Activated CD4-positive, alpha-beta T cell treated with anti-CD3 and anti-CD28 coated beads, Interleukin-2, amount 50 U/mL, for 4 hours (primary cell): Measurements from ENCODE around the gene PPP1R36.
"Not testable (repeated sequence)": the region's sequence is repeated elsewhere in the genome, so short reads cannot be mapped to it uniquely, and the experiment has no call there.

ENCODE experiments used
- DNase-seq, 2 experiments: peaks; one replicate each; pipeline ENCODE4 v3.0.0-alpha.2; 2020

Gene PPP1R36

DNA sequence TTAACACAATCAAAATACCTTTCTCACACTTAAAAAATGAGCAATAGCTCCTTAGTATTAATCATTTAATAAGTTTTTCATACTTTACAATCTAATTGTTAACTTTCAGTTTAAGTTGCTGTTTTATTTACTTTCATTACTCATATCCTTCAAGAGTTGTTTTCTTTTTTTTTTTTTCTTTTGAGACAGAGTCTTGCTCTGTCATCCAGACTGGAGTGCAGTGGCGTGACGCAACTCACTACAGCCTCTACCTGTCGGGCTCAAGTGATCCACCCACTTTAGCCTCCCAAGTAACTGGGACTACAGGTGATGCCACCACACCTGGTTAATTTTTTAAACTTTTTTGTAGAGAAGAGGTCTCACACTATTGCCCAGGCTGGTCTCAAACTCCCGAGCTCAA is 29.1 kb upstream of the PPP1R36 start:
- no peak for DNase-seq

DNA sequence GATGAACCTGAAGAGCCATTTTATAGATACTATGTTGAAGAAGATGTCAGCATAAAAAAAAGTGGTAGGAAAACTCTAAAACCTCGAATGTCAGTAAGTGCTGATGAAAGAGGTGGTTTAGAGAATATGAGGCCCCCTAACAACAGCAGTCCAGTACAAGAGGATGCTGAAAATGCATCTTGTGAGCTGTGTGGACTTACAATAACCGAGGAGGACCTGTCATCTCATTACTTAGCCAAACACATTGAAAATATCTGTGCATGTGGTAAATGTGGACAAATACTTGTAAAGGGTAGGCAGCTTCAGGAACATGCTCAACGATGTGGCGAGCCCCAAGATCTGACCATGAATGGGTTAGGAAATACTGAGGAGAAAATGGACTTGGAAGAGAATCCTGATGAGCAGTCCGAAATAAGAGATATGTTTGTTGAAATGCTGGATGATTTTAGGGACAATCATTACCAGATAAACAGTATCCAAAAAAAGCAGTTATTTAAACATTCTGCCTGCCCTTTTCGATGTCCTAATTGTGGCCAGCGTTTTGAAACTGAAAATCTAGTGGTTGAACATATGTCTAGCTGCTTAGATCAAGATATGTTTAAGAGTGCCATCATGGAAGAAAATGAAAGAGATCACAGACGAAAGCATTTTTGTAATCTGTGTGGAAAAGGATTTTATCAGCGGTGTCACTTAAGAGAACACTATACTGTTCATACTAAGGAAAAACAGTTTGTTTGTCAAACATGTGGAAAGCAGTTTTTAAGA is 27.0 kb upstream of the PPP1R36 start:
- no peak for DNase-seq

DNA sequence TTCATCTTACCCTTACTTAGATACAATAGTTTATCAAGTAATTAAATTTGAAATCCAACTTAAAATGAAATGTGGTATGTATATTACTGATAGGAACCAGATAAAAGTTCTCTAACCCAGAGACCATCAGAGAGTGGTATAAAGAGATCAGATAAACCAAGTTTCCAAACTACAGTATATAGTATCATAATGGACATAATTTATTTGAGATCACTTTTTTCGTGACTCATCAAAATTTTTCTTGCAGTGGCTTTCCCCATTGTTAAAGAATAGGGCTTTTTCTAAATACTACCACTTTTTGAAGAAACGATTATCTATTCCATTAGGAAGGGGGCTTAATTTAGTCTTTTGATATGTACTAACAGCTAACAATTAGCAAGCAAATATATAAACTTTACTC is 24.4 kb upstream of the PPP1R36 start:
- DNase-seq: no peak

DNA sequence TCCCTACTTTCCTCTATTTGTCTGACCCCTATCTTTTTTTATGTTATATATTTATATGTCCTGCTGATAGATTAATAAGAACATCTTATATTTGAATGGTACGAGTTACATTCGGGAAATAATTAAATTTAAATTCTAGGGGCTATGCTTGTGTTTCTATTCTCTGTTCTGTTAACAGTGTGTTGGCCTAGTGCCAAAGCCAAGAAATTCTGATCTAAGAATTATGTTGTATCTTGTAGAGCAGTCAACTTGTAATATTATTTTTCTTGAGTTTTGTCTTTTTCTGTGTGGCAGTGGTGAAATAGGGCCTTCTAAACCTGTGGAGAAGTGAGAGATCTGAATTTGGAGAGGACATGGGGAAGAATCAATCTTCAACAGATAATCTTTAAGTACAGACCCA is 18.2 kb upstream of the PPP1R36 start:
- DNase-seq: no peak

DNA sequence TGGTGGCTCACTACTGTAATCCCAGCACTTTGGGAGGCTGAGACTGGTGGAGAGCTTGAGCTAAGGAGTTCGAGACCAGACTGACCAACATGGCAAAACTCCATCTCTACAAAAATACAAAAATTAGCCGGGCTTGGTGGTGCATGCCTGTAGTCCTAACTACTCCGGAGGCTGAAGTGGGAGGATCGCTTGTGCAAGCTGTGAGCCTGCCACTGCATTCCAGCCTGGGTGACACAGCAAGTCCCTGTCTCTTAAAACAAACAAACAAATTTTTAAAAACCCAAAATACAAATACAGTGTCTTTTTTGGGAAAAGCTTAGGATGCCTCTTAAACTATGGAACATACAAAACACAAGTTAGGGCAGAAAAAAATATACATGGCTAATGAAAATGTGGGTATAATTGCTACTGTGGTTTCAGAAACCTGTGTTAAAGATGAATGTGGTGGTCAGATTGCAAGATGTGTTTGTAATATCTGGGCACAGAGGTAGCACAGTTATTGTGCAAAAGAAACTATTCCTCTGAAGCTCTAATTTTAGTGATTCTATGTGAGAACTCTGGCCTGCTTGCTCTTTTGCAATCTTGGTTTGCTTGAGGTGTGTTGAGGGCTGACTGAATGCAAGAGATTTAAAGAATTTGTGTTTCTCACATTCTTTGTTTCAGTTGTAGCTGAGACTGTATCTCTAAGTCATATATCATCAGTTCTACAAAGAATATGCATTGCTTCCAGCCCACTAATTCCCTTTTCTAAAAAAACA is 13.1 kb upstream of the PPP1R36 start:
- DNase-seq: no peak

DNA sequence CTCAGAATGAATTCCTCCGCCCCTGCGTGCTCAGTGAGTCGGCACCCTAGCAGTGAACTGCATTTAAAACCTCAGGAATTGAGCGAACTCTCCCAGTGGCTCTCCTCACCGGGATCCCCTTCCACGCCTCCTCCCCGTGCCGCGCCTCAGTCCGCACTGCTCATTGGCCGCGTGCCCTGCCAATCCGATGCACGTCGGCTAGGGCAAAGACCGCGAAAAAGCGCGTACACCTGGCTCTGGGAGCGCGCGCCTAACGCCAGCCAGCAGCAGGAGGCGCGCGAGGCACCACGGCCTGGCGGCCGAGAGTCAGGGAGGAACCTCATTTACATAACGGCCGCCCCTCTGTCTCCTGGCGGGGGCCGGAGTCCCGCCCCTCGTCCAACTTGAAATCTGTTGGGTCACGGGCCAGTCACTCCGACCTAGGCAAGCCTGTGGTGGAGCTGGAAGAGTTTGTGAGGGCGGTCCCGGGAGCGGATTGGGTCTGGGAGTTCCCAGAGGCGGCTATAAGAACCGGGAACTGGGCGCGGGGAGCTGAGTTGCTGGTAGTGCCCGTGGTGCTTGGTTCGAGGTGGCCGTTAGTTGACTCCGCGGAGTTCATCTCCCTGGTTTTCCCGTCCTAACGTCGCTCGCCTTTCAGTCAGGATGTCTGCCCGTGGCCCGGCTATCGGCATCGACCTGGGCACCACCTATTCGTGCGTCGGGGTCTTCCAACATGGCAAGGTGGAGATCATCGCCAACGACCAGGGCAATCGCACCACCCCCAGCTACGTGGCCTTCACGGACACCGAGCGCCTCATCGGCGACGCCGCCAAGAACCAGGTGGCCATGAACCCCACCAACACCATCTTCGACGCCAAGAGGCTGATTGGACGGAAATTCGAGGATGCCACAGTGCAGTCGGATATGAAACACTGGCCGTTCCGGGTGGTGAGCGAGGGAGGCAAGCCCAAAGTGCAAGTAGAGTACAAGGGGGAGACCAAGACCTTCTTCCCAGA is 9.3 kb upstream of the PPP1R36 start, which contains the start of gene HSPA2:
HSPA2 (plus strand) TSS at position 534 of the 995 bp plus-strand sequence; CDS start at position 643, 109 bp downstream.
- peak; percentile 90 to 92 for DNase-seq

DNA sequence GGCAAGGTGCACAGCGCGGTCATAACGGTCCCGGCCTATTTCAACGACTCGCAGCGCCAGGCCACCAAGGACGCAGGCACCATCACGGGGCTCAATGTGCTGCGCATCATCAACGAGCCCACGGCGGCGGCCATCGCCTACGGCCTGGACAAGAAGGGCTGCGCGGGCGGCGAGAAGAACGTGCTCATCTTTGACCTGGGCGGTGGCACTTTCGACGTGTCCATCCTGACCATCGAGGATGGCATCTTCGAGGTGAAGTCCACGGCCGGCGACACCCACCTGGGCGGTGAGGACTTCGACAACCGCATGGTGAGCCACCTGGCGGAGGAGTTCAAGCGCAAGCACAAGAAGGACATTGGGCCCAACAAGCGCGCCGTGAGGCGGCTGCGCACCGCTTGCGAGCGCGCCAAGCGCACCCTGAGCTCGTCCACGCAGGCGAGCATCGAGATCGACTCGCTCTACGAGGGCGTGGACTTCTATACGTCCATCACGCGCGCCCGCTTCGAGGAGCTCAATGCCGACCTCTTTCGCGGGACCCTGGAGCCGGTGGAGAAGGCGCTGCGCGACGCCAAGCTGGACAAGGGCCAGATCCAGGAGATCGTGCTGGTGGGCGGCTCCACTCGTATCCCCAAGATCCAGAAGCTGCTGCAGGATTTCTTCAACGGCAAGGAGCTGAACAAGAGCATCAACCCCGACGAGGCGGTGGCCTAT is 8.3 kb upstream of the PPP1R36 start:
- no peak for DNase-seq

DNA sequence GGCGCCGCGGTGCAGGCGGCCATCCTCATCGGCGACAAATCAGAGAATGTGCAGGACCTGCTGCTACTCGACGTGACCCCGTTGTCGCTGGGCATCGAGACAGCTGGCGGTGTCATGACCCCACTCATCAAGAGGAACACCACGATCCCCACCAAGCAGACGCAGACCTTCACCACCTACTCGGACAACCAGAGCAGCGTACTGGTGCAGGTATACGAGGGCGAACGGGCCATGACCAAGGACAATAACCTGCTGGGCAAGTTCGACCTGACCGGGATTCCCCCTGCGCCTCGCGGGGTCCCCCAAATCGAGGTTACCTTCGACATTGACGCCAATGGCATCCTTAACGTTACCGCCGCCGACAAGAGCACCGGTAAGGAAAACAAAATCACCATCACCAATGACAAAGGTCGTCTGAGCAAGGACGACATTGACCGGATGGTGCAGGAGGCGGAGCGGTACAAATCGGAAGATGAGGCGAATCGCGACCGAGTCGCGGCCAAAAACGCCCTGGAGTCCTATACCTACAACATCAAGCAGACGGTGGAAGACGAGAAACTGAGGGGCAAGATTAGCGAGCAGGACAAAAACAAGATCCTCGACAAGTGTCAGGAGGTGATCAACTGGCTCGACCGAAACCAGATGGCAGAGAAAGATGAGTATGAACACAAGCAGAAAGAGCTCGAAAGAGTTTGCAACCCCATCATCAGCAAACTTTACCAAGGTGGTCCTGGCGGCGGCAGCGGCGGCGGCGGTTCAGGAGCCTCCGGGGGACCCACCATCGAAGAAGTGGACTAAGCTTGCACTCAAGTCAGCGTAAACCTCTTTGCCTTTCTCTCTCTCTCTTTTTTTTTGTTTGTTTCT is 7.6 kb upstream of the PPP1R36 start:
- DNase-seq: no peak

DNA sequence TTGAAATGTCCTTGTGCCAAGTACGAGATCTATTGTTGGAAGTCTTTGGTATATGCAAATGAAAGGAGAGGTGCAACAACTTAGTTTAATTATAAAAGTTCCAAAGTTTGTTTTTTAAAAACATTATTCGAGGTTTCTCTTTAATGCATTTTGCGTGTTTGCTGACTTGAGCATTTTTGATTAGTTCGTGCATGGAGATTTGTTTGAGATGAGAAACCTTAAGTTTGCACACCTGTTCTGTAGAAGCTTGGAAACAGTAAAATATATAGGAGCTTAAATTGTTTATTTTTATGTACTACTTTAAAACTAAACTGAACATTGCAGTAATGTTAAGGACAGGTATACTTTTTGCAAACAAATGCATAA is 6.9 kb upstream of the PPP1R36 start:
- no peak for DNase-seq

DNA sequence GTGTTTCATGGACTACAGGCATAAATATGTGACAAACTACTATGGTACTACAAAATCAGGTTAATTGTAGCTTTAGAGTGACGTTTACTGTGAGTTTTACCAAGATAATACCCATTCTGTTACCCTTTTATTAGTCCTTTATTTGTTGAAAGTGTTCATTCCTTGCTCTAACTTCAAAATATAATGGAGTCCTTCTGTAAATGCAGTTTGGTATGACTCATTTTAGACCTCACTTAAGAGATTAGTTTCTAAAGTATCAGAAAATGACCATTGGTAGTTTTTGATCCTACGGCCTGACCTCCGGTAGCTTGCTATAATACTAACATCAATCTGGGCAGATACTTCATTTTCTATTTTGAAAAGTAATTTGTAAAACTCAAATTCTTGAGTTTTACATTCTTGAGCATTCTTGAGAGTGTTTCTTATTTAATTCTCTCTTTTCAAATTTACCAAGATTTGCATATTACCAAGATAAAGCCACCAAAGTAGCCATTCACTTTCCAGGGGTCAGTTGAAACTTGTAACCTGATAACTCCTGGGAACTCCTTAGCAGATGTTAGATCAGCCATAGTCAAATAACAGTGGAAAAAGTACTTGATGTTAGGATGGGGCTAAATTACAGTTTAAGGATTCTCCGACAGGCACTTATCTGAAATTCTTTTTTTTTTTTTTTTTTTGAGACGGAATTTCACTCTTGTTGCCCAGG is 5.0 kb upstream of the PPP1R36 start:
- DNase-seq: no peak

DNA sequence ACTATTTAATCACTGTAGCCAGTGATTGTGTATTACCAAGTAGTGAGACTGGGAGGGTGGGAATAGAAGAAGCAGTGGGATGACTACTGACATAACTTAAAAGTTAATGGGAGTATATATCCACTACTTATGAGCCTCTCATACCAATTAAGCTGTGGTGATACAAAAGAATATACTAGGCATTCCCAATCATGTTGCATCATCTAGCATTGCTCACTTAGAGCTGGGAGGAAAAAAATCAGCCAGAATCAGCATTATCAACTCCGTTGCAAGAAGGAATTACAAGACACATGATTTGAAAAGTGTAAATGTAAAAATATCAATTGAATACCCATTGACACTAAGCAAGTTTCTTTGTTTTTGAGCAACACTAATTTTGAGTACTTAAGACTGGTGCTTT is 745 bp upstream of the PPP1R36 start:
- DNase-seq: no peak

DNA sequence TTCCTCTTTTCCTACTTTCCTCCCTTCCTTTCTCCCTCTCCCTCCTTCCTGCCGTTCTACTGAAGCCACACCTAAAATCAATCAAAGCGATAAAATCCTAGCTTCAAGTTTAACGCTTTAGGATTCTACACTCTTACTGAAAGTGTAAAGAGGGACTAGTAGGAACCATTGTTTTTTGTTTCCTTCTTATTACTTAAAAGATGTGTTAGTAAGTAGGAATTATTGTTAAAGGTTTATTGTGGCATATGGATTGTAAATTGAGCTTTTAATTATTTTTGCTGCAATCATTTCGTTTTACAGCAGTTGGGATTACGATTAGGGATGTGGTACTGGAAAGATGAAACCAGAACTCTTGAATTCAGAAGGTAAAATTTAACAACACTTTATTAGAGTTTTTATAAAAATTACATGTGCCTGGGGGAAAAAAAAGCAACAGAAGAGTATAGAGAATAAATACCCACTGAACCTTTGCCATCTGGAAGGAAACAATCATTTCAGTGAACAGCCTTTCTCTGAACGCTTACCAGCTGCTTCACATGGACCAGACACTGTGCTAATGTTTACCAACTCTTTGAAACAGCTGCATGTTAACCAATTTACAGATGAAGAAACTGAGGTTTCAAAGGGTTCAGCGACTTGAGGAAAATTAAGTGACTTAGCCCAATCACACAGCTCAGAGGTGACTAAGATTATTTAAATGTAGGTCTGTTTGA is 1.0 kb downstream of the PPP1R36 start:
- no peak for DNase-seq

DNA sequence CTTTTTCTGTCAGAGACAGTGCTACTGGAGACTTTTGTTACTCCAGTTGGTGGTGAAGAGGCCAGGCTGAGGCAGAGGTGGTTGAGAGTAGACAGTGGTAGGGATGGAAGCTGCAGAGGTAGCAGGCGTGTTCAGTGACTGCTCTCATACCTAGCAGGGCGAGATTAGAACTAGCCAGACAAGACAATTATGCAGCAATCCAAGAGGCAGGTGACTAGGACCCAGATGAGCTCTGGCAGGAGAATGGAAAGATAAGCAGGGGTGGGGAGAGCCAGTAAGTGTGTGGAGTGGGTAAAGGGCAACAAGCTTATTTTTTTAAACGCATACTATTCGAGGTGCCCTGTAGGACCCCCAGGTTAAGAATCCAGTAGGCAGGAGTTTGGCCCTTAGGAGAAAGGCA is 4.8 kb downstream of the PPP1R36 start:
- no peak for DNase-seq

DNA sequence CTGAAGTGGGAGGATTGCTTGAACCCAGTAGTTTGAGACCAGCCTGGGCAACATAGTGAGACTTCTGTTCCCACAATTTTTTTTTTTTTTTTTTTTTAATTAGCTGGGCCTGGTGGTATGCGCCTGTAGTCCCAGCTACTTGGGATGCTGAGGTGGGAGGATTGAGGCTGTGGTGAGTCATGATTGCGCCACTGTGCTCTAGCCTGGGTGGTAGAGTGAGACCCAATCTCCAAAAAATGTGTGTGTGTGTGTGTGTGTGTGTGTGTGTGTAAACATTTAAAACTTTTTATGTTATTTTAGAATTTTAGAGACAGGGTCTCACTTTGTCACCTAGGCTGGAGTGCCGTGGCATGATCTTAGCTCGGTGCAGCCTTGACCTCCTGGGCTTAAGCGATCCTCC is 6.8 kb downstream of the PPP1R36 start:
- no peak for DNase-seq

DNA sequence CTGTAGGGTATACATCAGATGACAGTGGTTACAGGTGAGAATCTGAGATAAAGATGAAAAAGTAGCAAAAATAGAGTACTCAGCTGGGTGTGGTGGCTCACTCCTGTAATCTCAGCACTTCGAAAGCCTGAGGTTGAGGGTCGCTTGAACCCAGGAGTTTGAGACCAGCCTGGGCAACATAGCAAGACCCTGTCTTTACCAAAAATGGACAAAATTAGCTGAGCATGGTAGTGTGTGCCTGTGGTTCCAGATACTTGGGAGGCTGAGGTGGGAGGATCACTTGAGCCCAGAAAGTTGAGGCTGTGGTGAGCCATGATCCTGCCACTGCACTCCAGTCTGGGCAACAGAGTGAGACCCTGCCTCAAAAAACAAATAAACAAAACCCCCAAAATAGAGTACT is 8.5 kb downstream of the PPP1R36 start:
- DNase-seq: not testable (repeated sequence)

DNA sequence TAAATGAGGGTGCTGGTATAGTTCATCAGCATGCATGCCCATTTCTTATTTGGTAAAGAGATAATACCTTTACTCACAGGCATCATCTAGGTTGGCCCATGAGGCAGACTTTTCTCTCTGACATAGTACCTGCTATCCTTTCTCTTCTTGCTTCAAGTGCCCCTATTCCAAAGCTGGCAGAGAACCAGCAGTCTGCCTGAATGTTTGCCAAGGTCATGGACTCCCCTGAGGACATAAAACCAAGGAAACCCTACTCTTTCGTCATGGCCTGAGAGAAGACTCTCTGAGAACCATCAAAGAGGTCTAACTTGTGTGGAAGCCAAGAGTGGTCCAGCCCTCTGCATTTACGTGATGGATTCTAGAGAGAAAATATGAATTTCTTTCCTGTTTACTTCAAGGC is 11.9 kb downstream of the PPP1R36 start:
- no peak for DNase-seq

DNA sequence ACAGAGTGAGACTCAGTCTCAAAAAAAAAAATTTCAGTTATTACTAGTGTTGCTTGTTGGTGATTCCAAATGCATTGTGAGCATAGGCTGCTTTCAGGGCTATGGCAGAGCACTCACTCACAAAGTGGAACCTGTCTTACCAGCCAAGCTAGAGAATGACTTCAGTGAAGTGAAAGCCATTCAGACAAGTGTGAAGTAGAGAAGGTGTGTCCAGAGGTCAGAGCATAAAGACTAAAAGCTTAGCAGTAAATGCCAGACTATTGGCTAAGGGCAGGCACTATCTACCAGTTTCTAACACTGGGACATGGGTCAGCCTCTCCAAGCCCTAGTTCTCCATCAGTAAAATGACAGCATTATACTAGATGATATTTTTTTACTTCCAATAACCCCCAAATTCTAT is 12.7 kb downstream of the PPP1R36 start:
- no peak for DNase-seq

DNA sequence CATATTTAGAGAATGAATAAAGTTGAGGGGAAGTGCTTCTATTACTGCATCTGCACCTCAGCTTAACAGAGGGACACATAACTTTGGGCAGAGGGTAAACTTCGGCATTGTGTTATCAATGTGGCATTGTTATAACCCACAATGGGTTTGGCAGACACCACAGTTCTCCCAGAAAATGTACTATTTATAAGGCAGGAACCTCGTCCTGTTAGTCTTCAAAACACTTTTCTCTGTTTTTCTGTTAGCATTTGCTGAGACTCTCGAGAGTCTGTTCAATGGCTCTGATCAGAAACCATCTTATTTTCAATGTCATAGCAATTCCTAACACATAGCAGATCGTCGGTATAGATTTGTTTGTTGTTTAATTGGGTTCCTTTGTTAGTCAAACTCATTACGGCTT is 13.9 kb downstream of the PPP1R36 start:
- DNase-seq: no peak

DNA sequence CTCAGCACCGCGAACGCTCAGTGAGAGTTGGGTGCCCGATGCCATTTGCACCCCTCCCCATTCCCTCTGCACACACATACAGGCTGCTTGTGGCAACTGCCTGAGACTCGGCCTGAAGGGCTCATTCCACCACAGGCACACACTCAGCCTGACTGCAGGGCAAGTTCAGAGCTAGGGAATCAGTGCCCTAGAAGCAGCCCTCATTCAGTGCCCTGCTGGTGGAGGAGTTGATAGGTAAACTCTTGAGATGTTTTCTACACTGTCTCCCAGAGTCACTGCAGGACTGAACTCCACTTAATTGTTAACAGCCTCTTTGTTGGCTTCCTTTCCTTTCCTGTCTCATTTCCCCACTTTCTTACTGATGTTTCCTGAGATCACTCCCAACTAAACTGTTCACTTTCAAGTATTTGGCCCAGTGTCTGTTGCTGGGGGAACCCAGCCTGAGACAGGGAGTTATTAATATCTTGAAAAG is 16.9 kb downstream of the PPP1R36 start:
- no peak for DNase-seq

DNA sequence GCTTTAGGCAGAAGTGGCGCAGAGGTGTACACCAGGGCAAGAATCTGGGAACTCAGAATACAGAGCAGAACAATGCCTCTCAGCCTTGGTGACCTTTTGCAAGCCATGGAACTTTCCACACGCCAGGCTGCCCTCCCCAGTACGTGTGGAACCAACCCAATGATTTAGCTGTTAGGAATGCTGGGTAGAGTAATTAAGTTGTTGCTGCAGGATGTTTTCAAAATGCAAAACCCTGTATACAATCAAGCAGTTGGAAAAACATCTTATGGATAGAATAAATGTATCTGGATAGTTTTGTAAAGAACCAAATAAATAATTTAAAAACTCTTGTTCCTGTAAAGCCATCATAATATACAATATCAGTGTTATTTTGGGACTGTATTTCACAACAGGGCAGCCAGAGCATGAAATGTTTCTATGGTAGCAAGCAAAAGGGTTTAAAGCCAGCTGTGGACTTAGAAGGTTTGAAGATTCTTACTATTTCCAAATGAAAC is 19.4 kb downstream of the PPP1R36 start:
- DNase-seq: no peak
